ENCODE data around the gene FILIP1L. TPM values are rescaled to one million over a fixed set of nuclear protein-coding genes. Genes with fewer than 3 reads are reported as not detected.

FILIP1L gene
- total RNA-seq, 1 experiment from 2014 or later, result 15.5 TPM

DNA sequence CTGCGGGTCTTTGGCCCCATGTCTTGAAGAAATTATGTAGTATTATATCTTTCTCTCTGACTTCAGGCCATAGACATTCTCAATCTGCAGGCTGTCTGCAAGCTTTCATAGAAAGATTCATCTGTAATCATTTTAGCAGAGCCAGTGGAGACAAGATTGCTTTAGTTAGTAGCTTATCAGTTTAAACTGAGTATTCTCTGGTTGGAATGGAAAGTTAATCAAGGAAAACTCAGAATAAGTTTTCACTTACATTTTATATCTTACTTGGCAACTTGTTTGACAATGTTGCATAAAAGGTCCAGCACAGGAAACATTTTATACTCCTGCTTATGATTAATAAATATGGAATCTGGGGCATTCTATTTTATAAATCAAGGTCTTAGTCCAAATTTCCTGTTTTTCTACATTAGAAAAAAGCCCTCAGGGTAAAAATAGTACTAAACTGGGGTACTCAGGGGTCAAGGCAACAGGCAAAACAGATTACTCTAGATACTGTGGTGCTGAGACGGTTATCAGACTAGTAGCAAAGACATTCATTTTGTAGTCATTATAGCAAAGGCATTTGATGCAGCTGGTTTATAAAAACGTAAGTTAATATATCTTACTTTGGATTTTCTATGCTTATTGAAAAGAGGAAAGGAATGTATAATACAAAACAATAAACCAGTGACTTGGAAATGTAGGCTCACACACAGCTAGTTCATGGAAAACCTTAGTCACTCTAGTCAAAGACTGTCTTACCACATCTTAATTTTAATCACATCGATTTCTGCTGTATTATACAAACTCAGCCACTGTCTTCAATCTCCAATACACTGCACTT is 45.2 kb upstream of the FILIP1L start:
- Mint-ChIP-seq H3K36me3 (ENCODE audit: insufficient read depth, unreplicated experiment) (peaks cover 20% of the 10 kb centered on the region), H3K4me3 (ENCODE audit: unreplicated experiment) (no peak overlapping the region), H3K27me3 (ENCODE audit: insufficient read depth, unreplicated experiment) (no peaks in the 10 kb centered on the region), H3K4me1 (ENCODE audit: low read depth, unreplicated experiment) (no peaks in the 10 kb centered on the region), H3K27ac (ENCODE audit: unreplicated experiment) (no peak overlapping the region), H3K9me3 (ENCODE audit: unreplicated experiment) (peaks cover 23% of the 10 kb centered on the region)
- Histone ChIP-seq H3K4me1 (no peaks in the 10 kb centered on the region), H3K27me3 (replicated peaks; ENCODE audit: control insufficient read depth, insufficient read depth, low read length) (no peaks in the 10 kb centered on the region), H3K4me3 (ENCODE audit: low read depth, low read length) (no peak overlapping the region), H3K36me3 (ENCODE audit: control insufficient read depth, insufficient read depth, low read length) (no peaks in the 10 kb centered on the region), H3K9me3 (peaks cover 21% of the 10 kb centered on the region)
- BruUV-seq (replicated peaks), result no TSS peak
- intact Hi-C loops (cut with micrococcal nuclease; ENCODE audit: unreplicated experiment), result no loop called here
- ChIA-PET CTCF (no interaction called here), POLR2A (no interaction called here)
- no peak for DNase-seq
- TF ChIP-seq, protein P1, sequence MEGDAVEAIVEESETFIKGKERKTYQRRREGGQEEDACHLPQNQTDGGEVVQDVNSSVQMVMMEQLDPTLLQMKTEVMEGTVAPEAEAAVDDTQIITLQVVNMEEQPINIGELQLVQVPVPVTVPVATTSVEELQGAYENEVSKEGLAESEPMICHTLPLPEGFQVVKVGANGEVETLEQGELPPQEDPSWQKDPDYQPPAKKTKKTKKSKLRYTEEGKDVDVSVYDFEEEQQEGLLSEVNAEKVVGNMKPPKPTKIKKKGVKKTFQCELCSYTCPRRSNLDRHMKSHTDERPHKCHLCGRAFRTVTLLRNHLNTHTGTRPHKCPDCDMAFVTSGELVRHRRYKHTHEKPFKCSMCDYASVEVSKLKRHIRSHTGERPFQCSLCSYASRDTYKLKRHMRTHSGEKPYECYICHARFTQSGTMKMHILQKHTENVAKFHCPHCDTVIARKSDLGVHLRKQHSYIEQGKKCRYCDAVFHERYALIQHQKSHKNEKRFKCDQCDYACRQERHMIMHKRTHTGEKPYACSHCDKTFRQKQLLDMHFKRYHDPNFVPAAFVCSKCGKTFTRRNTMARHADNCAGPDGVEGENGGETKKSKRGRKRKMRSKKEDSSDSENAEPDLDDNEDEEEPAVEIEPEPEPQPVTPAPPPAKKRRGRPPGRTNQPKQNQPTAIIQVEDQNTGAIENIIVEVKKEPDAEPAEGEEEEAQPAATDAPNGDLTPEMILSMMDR (IDR thresholded peaks at IDR 0.05; ENCODE audit: insufficient read depth in 1 of 2, low read depth in 1 of 2, low read length in 1 of 2, severe bottlenecking in 1 of 2, unreplicated experiment in 1 of 2), result no peak

DNA sequence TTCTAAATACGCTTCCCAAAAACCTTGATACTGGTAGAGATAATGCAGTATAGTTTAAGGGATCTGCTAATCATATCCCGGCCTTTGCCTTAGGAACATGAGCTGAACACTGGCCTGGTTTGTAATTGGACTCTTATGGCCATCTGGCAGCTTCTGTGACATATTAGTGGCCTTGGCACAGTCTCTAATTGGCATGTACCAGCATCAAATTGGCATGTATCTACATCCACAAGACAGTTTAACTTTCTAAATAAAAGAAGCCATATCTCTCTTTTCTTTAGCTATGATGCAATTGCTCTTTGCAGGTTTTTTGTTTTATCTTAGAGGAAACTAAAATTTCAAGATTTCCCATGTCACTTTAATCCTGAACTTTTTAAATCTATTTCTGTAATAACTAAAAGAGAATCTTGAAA is 44.6 kb upstream of the FILIP1L start:
- Mint-ChIP-seq H3K27ac (ENCODE audit: unreplicated experiment) (no peak overlapping the region), H3K4me3 (ENCODE audit: unreplicated experiment) (no peak overlapping the region), H3K9me3 (ENCODE audit: unreplicated experiment) (peaks cover 24% of the 10 kb centered on the region), H3K4me1 (ENCODE audit: low read depth, unreplicated experiment) (no peaks in the 10 kb centered on the region), H3K27me3 (ENCODE audit: insufficient read depth, unreplicated experiment) (no peaks in the 10 kb centered on the region), H3K36me3 (ENCODE audit: insufficient read depth, unreplicated experiment) (peaks cover 20% of the 10 kb centered on the region)
- DNase-seq, result no peak
- H3K4me3 ChIP-seq (ENCODE audit: low read depth, low read length), result no peak overlapping the region
- ChIA-PET POLR2A (no interaction called here), CTCF (no interaction called here)
- TF ChIP-seq, protein P1 (IDR thresholded peaks at IDR 0.05; ENCODE audit: insufficient read depth in 1 of 2, low read depth in 1 of 2, low read length in 1 of 2, severe bottlenecking in 1 of 2, unreplicated experiment in 1 of 2), result no peak
- H3K36me3 ChIP-seq (ENCODE audit: control insufficient read depth, insufficient read depth, low read length), result no peaks in the 10 kb centered on the region
- no peaks in the 10 kb centered on the region for H3K27me3 ChIP-seq (replicated peaks; ENCODE audit: control insufficient read depth, insufficient read depth, low read length)
- peaks cover 21% of the 10 kb centered on the region for H3K9me3 ChIP-seq
- intact Hi-C loops (cut with micrococcal nuclease; ENCODE audit: unreplicated experiment), result no loop called here
- H3K4me1 ChIP-seq, result no peaks in the 10 kb centered on the region
- BruUV-seq (replicated peaks), result no TSS peak

DNA sequence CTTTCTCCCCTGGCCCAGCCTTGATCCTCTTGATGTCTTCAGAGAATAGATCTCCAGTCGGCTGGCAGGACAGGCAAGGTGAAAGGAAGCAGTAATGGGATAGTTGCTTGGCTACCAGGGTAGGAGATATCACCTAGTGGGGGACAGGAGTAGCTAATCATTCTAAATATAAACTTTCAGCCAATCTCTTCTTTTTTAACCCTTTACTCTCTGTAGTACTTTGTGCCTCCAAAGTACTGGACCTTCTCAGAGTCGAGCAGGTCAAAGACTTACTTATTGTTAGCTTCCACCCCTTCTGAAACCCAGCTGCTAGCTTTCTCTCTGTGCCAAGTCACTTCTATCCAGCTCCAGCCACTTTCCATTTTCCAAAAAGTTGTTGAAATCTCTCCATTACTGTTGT is 43.4 kb upstream of the FILIP1L start:
- BruUV-seq (replicated peaks), result no TSS peak

More for the DNA sequence above, 43.4 kb upstream of the FILIP1L start:
- Mint-ChIP-seq H3K4me3 (ENCODE audit: unreplicated experiment) (no peak overlapping the region), H3K36me3 (ENCODE audit: insufficient read depth, unreplicated experiment) (peaks cover 20% of the 10 kb centered on the region), H3K9me3 (ENCODE audit: unreplicated experiment) (peaks cover 24% of the 10 kb centered on the region), H3K27me3 (ENCODE audit: insufficient read depth, unreplicated experiment) (no peaks in the 10 kb centered on the region), H3K27ac (ENCODE audit: unreplicated experiment) (no peak overlapping the region), H3K4me1 (ENCODE audit: low read depth, unreplicated experiment) (no peaks in the 10 kb centered on the region)
- no peak overlapping the region for H3K4me3 ChIP-seq (ENCODE audit: low read depth, low read length)
- ChIA-PET POLR2A (no interaction called here), CTCF (no interaction called here)
- DNase-seq, result no peak
- no peaks in the 10 kb centered on the region for H3K36me3 ChIP-seq (ENCODE audit: control insufficient read depth, insufficient read depth, low read length)
- TF ChIP-seq, protein P1 (IDR thresholded peaks at IDR 0.05; ENCODE audit: insufficient read depth in 1 of 2, low read depth in 1 of 2, low read length in 1 of 2, severe bottlenecking in 1 of 2, unreplicated experiment in 1 of 2), result no peak
- H3K27me3 ChIP-seq (replicated peaks; ENCODE audit: control insufficient read depth, insufficient read depth, low read length), result no peaks in the 10 kb centered on the region
- H3K9me3 ChIP-seq, result peaks cover 21% of the 10 kb centered on the region
- intact Hi-C loops (cut with micrococcal nuclease; ENCODE audit: unreplicated experiment), result no loop called here
- no peaks in the 10 kb centered on the region for H3K4me1 ChIP-seq
